ENCODE measurements around the gene PCDHGB4. TPM values are rescaled to one million over a fixed set of nuclear protein-coding genes. Genes with fewer than 3 reads are reported as not detected.

Gene PCDHGB4
- total RNA-seq, 1 donor from 2014 or later, result 4.2 TPM

GRCh38 chr5:141363952-141364660 lies 23.4 kb upstream of the PCDHGB4 start, which contains the start of gene PCDHGA5:
Gene PCDHGA5 (plus strand): TSS chr5:141364162. CDS start chr5:141364331, 169 bp downstream.
- peaks cover 14% of the 10 kb centered on the region for H3K9me3 ChIP-seq
- TF ChIP-seq CTCF (IDR thresholded peaks at IDR 0.05), result peak; percentile 7

GRCh38 chr5:141366016-141366896 lies 21.2 kb upstream of the PCDHGB4 start:
- no peak for ATAC-seq
- intact Hi-C loops (cut with DNase I), result no loop called here
- peaks cover 29% of the 10 kb centered on the region for H3K27me3 ChIP-seq
- no peak overlapping the region for H3K4me3 ChIP-seq
- H3K36me3 ChIP-seq, result no peaks in the 10 kb centered on the region
- no peak for TF ChIP-seq CTCF (IDR thresholded peaks at IDR 0.05)
- no peak overlapping the region for H3K27ac ChIP-seq
- DNase-seq, result no peak
- peaks cover 19% of the 10 kb centered on the region for H3K9me3 ChIP-seq
- no peaks in the 10 kb centered on the region for H3K4me1 ChIP-seq

More at GRCh38 chr5:141363952-141364660, 23.4 kb upstream of the PCDHGB4 start, which contains the start of gene PCDHGA5:
- no peaks in the 10 kb centered on the region for H3K4me1 ChIP-seq
- intact Hi-C loops (cut with DNase I), result no loop called here
- H3K27ac ChIP-seq, result no peak within 1 kb of the TSS
- H3K27me3 ChIP-seq, result peaks cover 36% of the 10 kb centered on the region
- peak within 1 kb of the TSS; percentile 4 for H3K4me3 ChIP-seq
- no peaks in the 10 kb centered on the region for H3K36me3 ChIP-seq
- ATAC-seq (no peak), DNase-seq (no peak)

GRCh38 chr5:141369994-141370848 lies 17.3 kb upstream of the PCDHGB4 start, which contains the start of gene PCDHGB3:
Gene PCDHGB3 (plus strand): TSS chr5:141370242. CDS start chr5:141370395, 153 bp downstream.
- Histone ChIP-seq H3K4me1 (no peaks in the 10 kb centered on the region), H3K36me3 (no peaks in the 10 kb centered on the region), H3K4me3 (peak within 1 kb of the TSS; percentile 32), H3K27me3 (peaks cover 18% of the 10 kb centered on the region), H3K9me3 (peaks cover 27% of the 10 kb centered on the region), H3K27ac (no peak within 1 kb of the TSS)
- ATAC-seq (peak; percentile 83), DNase-seq (no peak)
- intact Hi-C loops (cut with DNase I), result no loop called here
- TF ChIP-seq CTCF (IDR thresholded peaks at IDR 0.05), result peak; percentile 25

GRCh38 chr5:141371572-141372475 lies 15.7 kb upstream of the PCDHGB4 start:
- TF ChIP-seq CTCF (IDR thresholded peaks at IDR 0.05), result no peak
- intact Hi-C loops (cut with DNase I), result no loop called here
- Histone ChIP-seq H3K27me3 (peaks cover 7% of the 10 kb centered on the region), H3K4me1 (no peaks in the 10 kb centered on the region), H3K36me3 (no peaks in the 10 kb centered on the region), H3K4me3 (no peak overlapping the region), H3K27ac (no peak overlapping the region), H3K9me3 (peaks cover 30% of the 10 kb centered on the region)
- ATAC-seq (no peak), DNase-seq (no peak)

Data from upper lobe of right lung (tissue), 1 donor.